Neuronal stem cell (in vitro differentiated cells): ENCODE results near the gene TPPP.

ENCODE experiments used
- DNase-seq: peaks from one replicate; pipeline ENCODE4 v3.0.0-alpha.2; 2013; ENCODE audit warnings: low spot score
- H2AFZ ChIP-seq: one replicate; pipeline ENCODE4 v1.6.1; 2013; ENCODE audit warnings: mild to moderate bottlenecking, low read length, inconsistent platforms
- H2AK5ac ChIP-seq: 2 replicates; pipeline ENCODE4 v1.6.1; 2013; ENCODE audit warnings: low read depth, mild to moderate bottlenecking, inconsistent platforms, low read length, moderate library complexity, mixed read lengths
- H2BK120ac ChIP-seq: 2 replicates; pipeline ENCODE4 v1.6.1; 2013; ENCODE audit warnings: low read depth, mild to moderate bottlenecking, inconsistent platforms, low read length, moderate library complexity, mixed read lengths
- H2BK12ac ChIP-seq: one replicate; pipeline ENCODE4 v1.6.1; 2013; ENCODE audit warnings: low read length, inconsistent platforms
- H2BK15ac ChIP-seq: 2 replicates; pipeline ENCODE4 v1.6.1; 2013; ENCODE audit warnings: mild to moderate bottlenecking, low read length, inconsistent platforms, mixed read lengths
- H2BK5ac ChIP-seq: one replicate; pipeline ENCODE4 v1.6.1; 2013; ENCODE audit warnings: inconsistent platforms, mild to moderate bottlenecking, low read length, moderate library complexity
- H3K14ac ChIP-seq: one replicate; pipeline ENCODE4 v1.6.1; 2013; ENCODE audit warnings: low read length, inconsistent platforms
- H3K18ac ChIP-seq: 2 replicates; pipeline ENCODE4 v1.6.1; 2013; ENCODE audit warnings: low read length, inconsistent platforms
- H3K23ac ChIP-seq: 2 replicates; pipeline ENCODE4 v1.6.1; 2013; ENCODE audit warnings: low read depth, mild to moderate bottlenecking, mixed read lengths, low read length, inconsistent platforms; ENCODE audit not compliant: poor library complexity
- H3K27ac ChIP-seq: replicated peaks from 3 replicates; pipeline ENCODE4 v1.5.1; 2013; ENCODE audit warnings: low read length, inconsistent platforms
- H3K27me3 ChIP-seq, 3 experiments: 2 replicates each; pipeline ENCODE4 v1.6.1; 2013; ENCODE audit warnings: low read length in 3 of 3, mild to moderate bottlenecking in 2 of 3, inconsistent platforms in 1 of 3, low read depth in 1 of 3, mixed read lengths in 1 of 3, moderate library complexity in 1 of 3; ENCODE audit not compliant: control insufficient read depth in 3 of 3, insufficient read depth in 3 of 3
- H3K36me3 ChIP-seq, 2 donors: replicated peaks in 1 of 2; 2 replicates each; pipeline ENCODE4 v1.6.1; 2013; ENCODE audit warnings: low read length in 2 of 2; ENCODE audit not compliant: control insufficient read depth in 2 of 2, insufficient read depth in 2 of 2
- H3K4ac ChIP-seq: 2 replicates; pipeline ENCODE4 v1.6.1; 2013; ENCODE audit warnings: inconsistent platforms, mild to moderate bottlenecking, low read length, moderate library complexity
- H3K4me1 ChIP-seq, 2 donors: 1 replicate in 1 of 2; 2 replicates in 1 of 2; pipeline ENCODE4 v1.6.1; 2013; ENCODE audit warnings: low read length in 2 of 2, low read depth in 1 of 2; ENCODE audit not compliant: control insufficient read depth in 2 of 2, insufficient read depth in 1 of 2
- H3K4me2 ChIP-seq: one replicate; pipeline ENCODE4 v1.6.1; 2013; ENCODE audit warnings: mild to moderate bottlenecking, low read length, inconsistent platforms; ENCODE audit not compliant: insufficient read depth, poor library complexity, severe bottlenecking
- H3K4me3 ChIP-seq, 2 donors: 2 replicates each; pipeline ENCODE4 v1.5.1; 2013; ENCODE audit warnings: low read length in 2 of 2, mild to moderate bottlenecking in 2 of 2, inconsistent platforms in 1 of 2, moderate library complexity in 1 of 2
- H3K79me1 ChIP-seq: one replicate; pipeline ENCODE4 v1.6.1; 2013; ENCODE audit warnings: low read depth, mild to moderate bottlenecking, inconsistent platforms, low read length, moderate library complexity
- H3K9ac ChIP-seq: one replicate; pipeline ENCODE4 v1.6.1; 2013; ENCODE audit warnings: mild to moderate bottlenecking, low read depth, low read length, inconsistent platforms; ENCODE audit not compliant: poor library complexity
- H3K9me3 ChIP-seq, 2 donors: replicated peaks in 1 of 2; 2 replicates each; pipeline versions ENCODE3 to v1.6.1; 2013; ENCODE audit warnings: low read length in 2 of 2, mild to moderate bottlenecking in 2 of 2, inconsistent platforms in 1 of 2, low read depth in 1 of 2, mixed read lengths in 1 of 2, moderate library complexity in 1 of 2; ENCODE audit not compliant: control insufficient read depth in 2 of 2, insufficient read depth in 1 of 2
- H4K8ac ChIP-seq: one replicate; pipeline ENCODE4 v1.6.1; 2013; ENCODE audit warnings: low read depth, mild to moderate bottlenecking, inconsistent platforms, low read length, moderate library complexity
- H4K91ac ChIP-seq: one replicate; pipeline ENCODE4 v1.6.1; 2013; ENCODE audit warnings: low read length, low read depth, mild to moderate bottlenecking, inconsistent platforms; ENCODE audit not compliant: poor library complexity
- WGBS, 2 donors: extraction: QIAGEN DNeasy Blood & Tissue Kit; methylation state at CpG; one replicate each; pipeline ENCODE4 v1.1.7; 2013; ENCODE audit warnings: missing lambda C conversion rate in 2 of 2, mixed read lengths in 1 of 2; ENCODE audit not compliant: insufficient read length in 2 of 2, insufficient replicate concordance in 1 of 2; ENCODE audit errors: extremely low coverage in 2 of 2; 5-methylcytosine and 5-hydroxymethylcytosine counted together

Gene TPPP

DNA sequence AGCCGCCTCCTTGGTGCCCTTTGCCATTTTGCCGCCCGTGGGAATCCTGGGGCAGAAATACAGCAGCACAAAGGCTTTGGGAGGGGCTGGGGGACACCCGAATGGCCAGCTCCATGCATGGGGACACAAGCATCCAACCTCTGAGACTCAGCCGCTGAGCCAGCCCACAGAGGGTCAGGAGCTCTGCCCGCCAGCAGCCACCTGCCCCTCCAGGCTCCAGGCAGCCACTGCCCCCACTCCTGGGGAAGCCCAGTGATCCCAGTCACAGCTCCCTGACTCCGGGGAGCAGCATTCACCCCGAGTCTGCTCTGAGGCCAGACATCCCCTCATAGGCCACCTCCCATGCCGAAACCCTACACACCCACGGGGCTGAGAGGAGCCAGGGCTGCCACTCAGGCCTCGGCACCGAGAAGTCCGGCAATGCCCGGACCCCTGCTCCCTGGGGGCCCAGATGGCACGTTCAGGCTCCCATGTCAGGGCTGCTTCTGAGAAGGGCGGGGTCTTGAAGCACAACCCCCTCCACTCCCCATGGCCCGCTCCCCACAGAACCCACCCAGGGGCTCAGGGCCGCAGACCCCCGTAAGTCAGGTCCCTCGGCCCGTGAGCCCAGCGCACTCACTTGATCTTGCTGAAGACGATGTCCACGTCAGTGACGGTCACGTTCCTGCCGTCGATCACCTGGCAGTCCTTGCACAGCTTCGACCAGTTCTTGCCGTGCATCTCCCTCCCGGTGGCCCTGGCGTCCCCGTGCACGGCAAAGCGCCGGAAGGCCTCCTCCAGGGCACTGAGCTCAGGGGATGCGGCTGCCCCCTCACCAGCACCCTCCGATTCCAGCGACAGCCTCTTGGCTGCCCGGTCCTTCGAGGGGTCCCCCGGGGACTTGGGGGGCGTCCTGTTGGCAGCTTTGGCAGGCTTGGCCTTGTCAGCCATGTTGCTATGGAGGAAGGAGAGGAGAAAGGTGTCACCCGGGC is 15.7 kb downstream of the TPPP start:
- peaks cover 0 to 2% (median 0%) of the 10 kb centered on the region in 3 experiments for H3K27me3 ChIP-seq
- H2BK12ac ChIP-seq = peak overlapping the region; percentile 84
- peaks cover 13 to 22% of the 10 kb centered on the region in 2 donors for H3K4me1 ChIP-seq
- H3K23ac ChIP-seq = peak overlapping the region; percentile 99
- H2BK120ac ChIP-seq = no peak overlapping the region
- peak overlapping the region; percentile 90 for H2AK5ac ChIP-seq
- no peak overlapping the region for H3K4me3 ChIP-seq
- peak overlapping the region; percentile 65 for H4K8ac ChIP-seq
- no peak overlapping the region for H2BK15ac ChIP-seq
- H3K27ac ChIP-seq = no peak overlapping the region
- no peaks in the 10 kb centered on the region for H3K36me3 ChIP-seq
- peak overlapping the region; percentile 21 for H3K9ac ChIP-seq
- no peak overlapping the region for H2BK5ac ChIP-seq
- peak overlapping the region; percentile 87 for H3K18ac ChIP-seq
- peaks cover 0 to 2% of the 10 kb centered on the region in 2 donors for H3K9me3 ChIP-seq
- H4K91ac ChIP-seq = no peak overlapping the region
- peak overlapping the region; percentile 56 for H3K14ac ChIP-seq
- no peak overlapping the region for H3K4me2 ChIP-seq
- no peak for DNase-seq
- no peaks in the 10 kb centered on the region for H3K79me1 ChIP-seq
- H3K4ac ChIP-seq = no peak overlapping the region
- no CpG with 5 or more reads among the region's 44 CpGs for WGBS, 2 donors
- no peak overlapping the region for H2AFZ ChIP-seq

DNA sequence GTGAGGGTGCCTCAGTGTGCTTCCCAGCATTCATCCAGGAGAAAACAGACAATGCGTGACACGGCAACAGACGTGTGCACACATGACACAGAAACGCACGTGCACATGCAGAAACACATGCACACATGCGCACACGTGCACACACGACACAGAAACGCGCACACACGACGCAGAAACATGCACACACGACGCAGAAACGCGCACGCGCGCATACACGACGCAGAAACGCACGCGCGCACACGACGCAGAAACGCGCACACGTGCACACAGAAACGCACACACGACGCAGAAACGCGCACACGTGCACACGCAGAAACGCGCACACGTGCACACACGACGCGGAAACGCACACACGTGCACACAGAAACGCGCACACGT is 16.5 kb downstream of the TPPP start:
- H2AK5ac ChIP-seq = peak overlapping the region; percentile 90
- H2BK12ac ChIP-seq = peak overlapping the region; percentile 99
- H3K14ac ChIP-seq = peak overlapping the region; percentile 100
- no peak overlapping the region for H2AFZ ChIP-seq
- DNase-seq = no peak
- peak overlapping the region; percentile 99 for H4K91ac ChIP-seq
- peak overlapping the region; percentile 66 for H3K4ac ChIP-seq
- H3K23ac ChIP-seq = peak overlapping the region; percentile 99
- H3K36me3 ChIP-seq = no peaks in the 10 kb centered on the region
- no peak overlapping the region for H2BK15ac ChIP-seq
- peak overlapping the region; percentile 87 for H3K18ac ChIP-seq
- H3K27ac ChIP-seq = no peak overlapping the region
- peaks cover 20 to 29% of the 10 kb centered on the region in 2 donors for H3K4me1 ChIP-seq
- no peak overlapping the region for H2BK120ac ChIP-seq
- peaks cover 0 to 2% (median 0%) of the 10 kb centered on the region in 3 experiments for H3K27me3 ChIP-seq
- H3K9ac ChIP-seq = peak overlapping the region; percentile 86
- no peak overlapping the region for H2BK5ac ChIP-seq
- H4K8ac ChIP-seq = peak overlapping the region; percentile 65
- H3K4me3 ChIP-seq = peak overlapping the region in 1 of 2 donors; percentile 2
- no peak overlapping the region for H3K4me2 ChIP-seq
- no peaks in the 10 kb centered on the region for H3K79me1 ChIP-seq
- no CpG with 5 or more reads among the region's 48 CpGs for WGBS, 2 donors
- peaks cover 0 to 2% of the 10 kb centered on the region in 2 donors for H3K9me3 ChIP-seq

DNA sequence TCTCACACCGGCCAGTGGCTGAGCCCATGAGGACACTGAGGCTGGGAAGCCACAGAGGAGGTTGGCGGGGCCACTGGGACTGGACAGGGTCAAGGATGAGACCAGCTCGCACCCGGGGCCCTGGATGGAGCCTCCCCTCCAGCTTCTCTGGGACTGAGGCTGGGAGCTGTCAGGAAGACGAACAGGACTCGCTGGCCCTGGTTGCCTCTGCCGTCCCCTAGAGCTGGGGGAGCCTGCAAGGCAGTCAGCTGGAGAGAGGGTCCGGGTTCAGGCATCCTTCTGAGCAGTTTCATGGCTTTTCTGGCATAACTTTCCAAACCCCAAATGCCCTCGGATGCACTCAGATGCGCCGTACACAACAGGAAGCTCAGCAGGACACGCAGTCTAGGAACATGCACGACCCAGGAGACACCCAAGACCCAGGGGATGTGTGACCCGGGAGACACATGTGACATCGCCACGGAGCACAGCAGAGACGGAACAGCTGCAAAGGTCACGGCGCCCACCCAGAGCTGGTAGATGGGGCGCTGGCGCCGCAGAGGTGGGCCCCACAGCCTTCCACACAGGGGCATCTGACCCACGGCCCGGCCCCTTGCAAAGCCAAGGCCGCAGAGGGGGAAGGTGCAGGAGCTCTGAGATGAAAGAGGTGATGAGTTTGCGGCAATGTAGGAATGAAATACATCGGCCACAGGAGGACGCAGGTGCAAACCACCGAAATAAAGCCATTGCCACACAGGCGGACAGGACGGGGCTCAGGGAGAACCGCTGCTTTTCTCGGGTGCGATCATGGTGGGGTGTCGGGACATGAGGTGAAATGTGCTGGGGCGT is 17.1 kb downstream of the TPPP start:
- Histone ChIP-seq H3K14ac (peak overlapping the region; percentile 100), H3K9me3 (peaks cover 0 to 2% of the 10 kb centered on the region in 2 donors), H3K18ac (peak overlapping the region; percentile 87), H4K8ac (no peak overlapping the region), H3K4me3 (no peak overlapping the region), H3K4me1 (peaks cover 20 to 31% of the 10 kb centered on the region in 2 donors), H2AFZ (no peak overlapping the region), H3K36me3 (no peaks in the 10 kb centered on the region), H3K79me1 (no peaks in the 10 kb centered on the region), H3K27ac (no peak overlapping the region), H2BK5ac (peak overlapping the region; percentile 82), H4K91ac (no peak overlapping the region), H3K23ac (peak overlapping the region; percentile 99), H2BK15ac (no peak overlapping the region), H3K4me2 (no peak overlapping the region), H3K4ac (peak overlapping the region; percentile 23), H2BK120ac (peak overlapping the region; percentile 47), H3K27me3 (peaks cover 0 to 2% (median 0%) of the 10 kb centered on the region in 3 experiments), H3K9ac (no peak overlapping the region), H2AK5ac (peak overlapping the region; percentile 81), H2BK12ac (peak overlapping the region; percentile 7)
- no peak for DNase-seq
- no CpG with 5 or more reads among the region's 36 CpGs for WGBS, 2 donors
